Omental fat pad (tissue), 4 donors: ENCODE data around the gene NOXA1. TPM values are rescaled to one million over a fixed set of nuclear protein-coding genes. Genes with fewer than 3 reads are reported as not detected.
"Not testable (repeated sequence)": the region's sequence is repeated elsewhere in the genome, so short reads cannot be mapped to it uniquely, and the experiment has no call there.

Experiments
- ATAC-seq: fragments of 150-250 bp; one replicate; pipeline ENCODE4 v1.9.1; 2016; ENCODE audit warnings: mild to moderate bottlenecking, moderate library complexity; ENCODE audit not compliant: low FRiP score
- DNase-seq: peaks from one replicate; pipeline ENCODE4 v3.0.0-alpha.2; 2019; ENCODE audit warnings: low spot score
- total RNA-seq, 4 donors: library from RNA; depleted of rRNA; stranded (reverse); fragments of >200 nt; gene quantifications; one replicate each; pipeline ENCODE4 v1.1.0, GENCODE V29; 2016
- TF ChIP-seq, protein P1 (sequence below), 3 donors: fragments of 450-650 bp; IDR thresholded peaks; one replicate each; pipeline ENCODE4 v1.5.1; 2016 to 2017; ENCODE audit warnings: antibody characterized with exemption in 3 of 3, mild to moderate bottlenecking in 3 of 3, moderate library complexity in 2 of 3

Gene NOXA1
- total RNA-seq, 4 donors from 2014 or later: 0.84 to 3.8 (median 2.1) TPM

GRCh38 chr9:137447722-137448601 is 24.8 kb downstream of the NOXA1 start:
- ATAC-seq (no peak), DNase-seq (no peak)
- TF ChIP-seq, protein P1, sequence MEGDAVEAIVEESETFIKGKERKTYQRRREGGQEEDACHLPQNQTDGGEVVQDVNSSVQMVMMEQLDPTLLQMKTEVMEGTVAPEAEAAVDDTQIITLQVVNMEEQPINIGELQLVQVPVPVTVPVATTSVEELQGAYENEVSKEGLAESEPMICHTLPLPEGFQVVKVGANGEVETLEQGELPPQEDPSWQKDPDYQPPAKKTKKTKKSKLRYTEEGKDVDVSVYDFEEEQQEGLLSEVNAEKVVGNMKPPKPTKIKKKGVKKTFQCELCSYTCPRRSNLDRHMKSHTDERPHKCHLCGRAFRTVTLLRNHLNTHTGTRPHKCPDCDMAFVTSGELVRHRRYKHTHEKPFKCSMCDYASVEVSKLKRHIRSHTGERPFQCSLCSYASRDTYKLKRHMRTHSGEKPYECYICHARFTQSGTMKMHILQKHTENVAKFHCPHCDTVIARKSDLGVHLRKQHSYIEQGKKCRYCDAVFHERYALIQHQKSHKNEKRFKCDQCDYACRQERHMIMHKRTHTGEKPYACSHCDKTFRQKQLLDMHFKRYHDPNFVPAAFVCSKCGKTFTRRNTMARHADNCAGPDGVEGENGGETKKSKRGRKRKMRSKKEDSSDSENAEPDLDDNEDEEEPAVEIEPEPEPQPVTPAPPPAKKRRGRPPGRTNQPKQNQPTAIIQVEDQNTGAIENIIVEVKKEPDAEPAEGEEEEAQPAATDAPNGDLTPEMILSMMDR (IDR thresholded peaks at IDR 0.05): no peak

- no peak for ATAC-seq
- TF ChIP-seq, protein P1 (IDR thresholded peaks at IDR 0.05): no peak
- DNase-seq: no peak
These were observed 25.4 kb downstream of the NOXA1 start for GRCh38 chr9:137448602-137448962.

DNA sequence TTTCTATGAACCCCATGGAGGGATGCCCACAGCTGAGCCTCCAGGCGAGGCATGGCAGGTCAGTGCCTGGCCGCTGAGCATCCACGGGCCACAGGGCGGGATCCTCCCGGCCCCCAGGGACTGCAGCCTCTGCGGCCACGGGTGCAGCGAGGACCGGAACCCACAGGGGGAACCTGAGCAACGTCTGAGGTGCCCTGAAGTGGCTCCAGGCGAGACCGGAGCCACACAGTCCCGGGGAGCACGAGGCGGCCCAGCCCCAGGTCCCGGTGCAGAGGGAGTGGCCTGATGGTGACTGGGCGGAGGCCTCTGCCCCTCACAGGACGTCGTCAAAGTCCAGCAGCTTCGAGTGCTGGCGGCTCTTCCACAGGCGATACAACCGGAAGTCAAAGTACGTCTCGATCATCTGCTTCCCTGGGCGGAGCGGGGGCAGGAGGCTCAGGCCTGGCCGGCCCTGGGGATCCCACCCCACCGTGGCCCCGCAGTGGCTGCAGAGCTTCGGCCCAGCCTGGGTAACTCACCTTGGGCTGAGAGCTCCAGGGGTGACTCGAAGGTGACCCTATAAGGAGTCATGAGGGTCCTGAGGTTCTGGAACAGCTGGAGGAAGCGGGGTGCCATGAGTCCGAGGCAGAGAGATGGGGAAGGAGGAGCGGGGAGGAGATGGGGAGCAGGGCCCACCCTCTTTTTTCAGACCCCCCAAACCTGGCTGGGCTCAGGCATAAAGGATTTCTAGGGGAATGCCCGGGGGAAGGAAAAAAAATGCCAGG is 26.1 kb downstream of the NOXA1 start:
- TF ChIP-seq, protein P1 (IDR thresholded peaks at IDR 0.05): no peak
- no peak for ATAC-seq
- no peak for DNase-seq

DNA sequence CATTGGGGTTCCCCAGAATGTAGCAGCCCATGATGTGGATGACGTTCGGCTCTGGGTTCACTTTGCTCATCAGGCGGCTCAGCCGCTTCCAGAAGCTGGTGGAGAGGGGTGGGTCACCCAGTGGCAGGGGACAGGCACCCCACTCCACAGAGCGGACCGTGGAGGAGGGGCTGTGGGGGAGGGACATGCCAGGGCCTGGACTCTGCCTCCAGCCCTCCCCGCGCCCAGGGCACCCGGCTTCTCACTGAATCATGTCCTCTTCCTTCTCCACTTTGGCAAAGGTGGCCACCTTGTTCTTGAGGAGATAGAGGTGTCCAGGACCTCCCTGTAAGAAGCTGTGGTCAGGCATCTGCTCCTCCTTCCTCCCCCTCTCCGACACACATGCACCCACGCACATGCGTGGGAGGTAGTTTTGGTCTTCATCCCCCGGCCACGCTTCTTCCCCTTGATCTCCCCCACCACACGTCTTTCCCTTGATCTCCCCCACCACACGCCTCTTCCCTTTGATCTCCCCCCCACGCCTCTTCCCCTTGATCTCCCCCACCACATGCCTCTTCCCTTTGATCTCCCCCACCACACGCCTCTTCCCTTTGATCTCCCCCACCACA is 26.8 kb downstream of the NOXA1 start:
- DNase-seq (no peak), ATAC-seq (no peak)
- TF ChIP-seq, protein P1 (IDR thresholded peaks at IDR 0.05): no peak

DNA sequence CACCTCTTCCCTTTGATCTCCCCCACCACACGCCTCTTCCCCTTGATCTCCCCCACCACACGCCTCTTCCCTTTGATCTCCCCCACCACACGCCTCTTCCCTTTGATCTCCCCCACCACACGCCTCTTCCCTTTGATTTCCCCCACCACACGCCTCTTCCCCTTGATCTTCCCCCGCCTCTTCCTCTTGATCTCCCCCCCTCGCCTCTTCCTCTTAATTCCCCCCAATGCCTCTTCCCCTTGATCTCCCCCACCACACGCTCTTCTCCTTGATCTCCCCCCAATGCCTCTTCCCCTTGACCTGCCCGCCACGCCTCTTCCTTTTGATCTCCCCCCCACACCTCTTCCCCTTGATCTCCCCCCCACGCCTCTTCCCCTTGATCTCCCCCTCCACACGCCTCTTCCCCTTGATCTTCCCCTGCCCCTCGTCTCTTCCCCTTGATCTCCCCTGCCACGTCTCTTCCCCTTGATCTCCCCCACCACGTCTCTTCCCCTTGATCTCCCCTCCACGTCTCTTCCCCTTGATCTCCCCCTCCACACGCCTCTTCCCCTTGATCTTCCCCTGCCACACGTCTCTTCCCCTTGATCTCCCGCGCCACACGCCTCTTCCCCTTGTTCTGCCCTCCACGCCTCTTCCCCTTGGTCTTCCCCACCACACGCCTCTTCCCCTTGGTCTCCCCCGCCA is 27.5 kb downstream of the NOXA1 start:
- not testable (repeated sequence) for DNase-seq, ATAC-seq

DNA sequence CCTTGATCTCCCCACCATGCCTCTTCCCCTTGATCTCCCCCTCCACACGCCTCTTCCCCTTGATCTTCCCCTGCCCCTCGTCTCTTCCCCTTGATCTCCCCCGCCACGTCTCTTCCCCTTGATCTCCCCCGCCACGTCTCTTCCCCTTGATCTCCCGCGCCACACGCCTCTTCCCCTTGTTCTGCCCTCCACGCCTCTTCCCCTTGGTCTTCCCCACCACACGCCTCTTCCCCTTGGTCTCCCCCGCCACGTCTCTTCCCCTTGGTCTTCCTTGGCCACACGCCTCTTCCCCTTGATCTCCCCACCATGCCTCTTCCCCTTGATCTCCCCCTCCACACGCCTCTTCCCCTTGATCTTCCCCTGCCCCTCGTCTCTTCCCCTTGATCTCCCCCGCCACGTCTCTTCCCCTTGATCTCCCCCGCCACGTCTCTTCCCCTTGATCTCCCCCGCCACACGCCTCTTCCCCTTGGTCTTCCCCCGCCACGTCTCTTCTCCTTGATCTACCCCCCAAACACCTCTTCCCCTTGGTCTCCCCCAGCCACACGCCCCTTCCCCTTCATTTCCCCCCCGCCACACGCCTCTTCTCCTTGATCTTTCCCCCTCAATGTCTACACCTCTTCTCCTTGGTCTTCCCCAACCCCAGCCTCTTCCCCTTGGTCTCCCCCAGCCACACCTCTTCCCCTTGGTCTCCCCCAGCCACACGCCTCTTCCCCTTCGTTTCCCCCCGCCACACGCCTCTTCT is 28.2 kb downstream of the NOXA1 start:
- DNase-seq: not testable (repeated sequence)

GRCh38 chr9:137452006-137452760 is 29.0 kb downstream of the NOXA1 start:
- ATAC-seq (no peak), DNase-seq (no peak)
- TF ChIP-seq, protein P1 (IDR thresholded peaks at IDR 0.05): no peak

More for the DNA sequence above, 28.2 kb downstream of the NOXA1 start:
- not testable (repeated sequence) for ATAC-seq
